ENCODE results near the gene RHOBTB3. TPM values are rescaled to one million over a fixed set of nuclear protein-coding genes. Genes with fewer than 3 reads are reported as not detected.

Gene RHOBTB3
- total and polyA plus RNA-seq, 2 donors, result 18.1 to 33.4 TPM

DNA sequence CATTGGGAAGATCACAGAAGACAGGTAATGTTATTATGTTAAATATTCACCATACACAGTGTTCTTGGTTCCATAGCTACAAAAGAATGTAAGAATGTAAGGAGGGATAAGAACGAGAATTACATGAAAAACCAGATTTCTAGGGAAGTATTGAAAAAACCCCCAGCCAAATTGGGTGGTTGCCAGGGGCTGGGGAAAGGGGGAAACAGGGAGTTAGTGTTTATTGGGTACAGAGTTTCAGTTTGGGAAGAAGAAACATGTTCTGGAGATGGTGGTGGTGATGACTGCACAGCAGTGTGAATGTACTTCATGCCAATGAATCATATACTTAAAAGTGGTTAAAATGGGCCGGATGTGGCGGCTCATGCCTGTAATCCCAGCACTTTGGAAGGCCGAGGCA lies 51.0 kb downstream of the RHOBTB3 start:
- DNase-seq (ENCODE audit: low read depth in 6 of 9, low spot score in 9 of 9), result no peak
- H3K36me3 ChIP-seq (ENCODE audit: control insufficient read depth in 2 of 2, insufficient read depth in 2 of 2, low read length in 1 of 2), result peaks cover 0 to 8% of the 10 kb centered on the region in 2 donors
- peaks cover 3 to 16% of the 10 kb centered on the region in 2 donors for H3K4me1 ChIP-seq (ENCODE audit: control insufficient read depth in 2 of 2, insufficient read depth in 2 of 2, low read length in 2 of 2)
- no peak overlapping the region for H3K27ac ChIP-seq (ENCODE audit: low read depth in 1 of 2, low read length in 1 of 2)
- H3K9me3 ChIP-seq (ENCODE audit: control insufficient read depth in 2 of 2, insufficient read depth in 1 of 2, low read length in 1 of 2), result no peaks in the 10 kb centered on the region
- H3K4me3 ChIP-seq (ENCODE audit: low read length in 2 of 2), result no peak overlapping the region
- no peaks in the 10 kb centered on the region for H3K27me3 ChIP-seq (ENCODE audit: control insufficient read depth in 2 of 2, insufficient read depth in 1 of 2, low read length in 1 of 2)
- 97% methylated on average over 4 of the region's 4 CpGs for WGBS

DNA sequence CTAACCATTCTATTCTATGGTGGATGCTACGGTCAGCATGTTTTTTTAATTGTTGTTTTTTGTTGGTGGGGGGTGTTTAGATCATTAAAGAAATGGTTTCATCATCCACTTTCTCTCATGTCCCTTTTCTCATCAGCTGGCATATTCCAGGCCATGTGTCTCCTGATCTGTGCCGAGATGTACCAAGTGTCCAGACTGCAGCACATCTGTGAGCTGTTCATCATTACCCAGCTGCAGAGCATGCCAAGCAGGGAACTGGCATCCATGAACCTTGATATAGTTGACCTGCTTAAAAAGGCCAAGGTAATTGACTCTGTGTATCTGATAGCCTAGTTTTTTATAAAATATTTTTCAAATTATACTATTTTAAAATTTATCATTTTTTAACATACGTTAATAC lies 52.5 kb downstream of the RHOBTB3 start:
- no peak overlapping the region for H3K27ac ChIP-seq (ENCODE audit: low read depth in 1 of 2, low read length in 1 of 2)
- no peak for DNase-seq (ENCODE audit: low read depth in 6 of 9, low spot score in 9 of 9)
- no peak overlapping the region for H3K4me3 ChIP-seq (ENCODE audit: low read length in 2 of 2)
- H3K27me3 ChIP-seq (ENCODE audit: control insufficient read depth in 2 of 2, insufficient read depth in 1 of 2, low read length in 1 of 2), result no peaks in the 10 kb centered on the region
- no peaks in the 10 kb centered on the region for H3K9me3 ChIP-seq (ENCODE audit: control insufficient read depth in 2 of 2, insufficient read depth in 1 of 2, low read length in 1 of 2)
- 98% methylated on average over 3 of the region's 3 CpGs for WGBS
- H3K4me1 ChIP-seq (ENCODE audit: control insufficient read depth in 2 of 2, insufficient read depth in 2 of 2, low read length in 2 of 2), result peaks cover 3 to 15% of the 10 kb centered on the region in 2 donors
- peaks cover 0 to 8% of the 10 kb centered on the region in 2 donors for H3K36me3 ChIP-seq (ENCODE audit: control insufficient read depth in 2 of 2, insufficient read depth in 2 of 2, low read length in 1 of 2)

DNA sequence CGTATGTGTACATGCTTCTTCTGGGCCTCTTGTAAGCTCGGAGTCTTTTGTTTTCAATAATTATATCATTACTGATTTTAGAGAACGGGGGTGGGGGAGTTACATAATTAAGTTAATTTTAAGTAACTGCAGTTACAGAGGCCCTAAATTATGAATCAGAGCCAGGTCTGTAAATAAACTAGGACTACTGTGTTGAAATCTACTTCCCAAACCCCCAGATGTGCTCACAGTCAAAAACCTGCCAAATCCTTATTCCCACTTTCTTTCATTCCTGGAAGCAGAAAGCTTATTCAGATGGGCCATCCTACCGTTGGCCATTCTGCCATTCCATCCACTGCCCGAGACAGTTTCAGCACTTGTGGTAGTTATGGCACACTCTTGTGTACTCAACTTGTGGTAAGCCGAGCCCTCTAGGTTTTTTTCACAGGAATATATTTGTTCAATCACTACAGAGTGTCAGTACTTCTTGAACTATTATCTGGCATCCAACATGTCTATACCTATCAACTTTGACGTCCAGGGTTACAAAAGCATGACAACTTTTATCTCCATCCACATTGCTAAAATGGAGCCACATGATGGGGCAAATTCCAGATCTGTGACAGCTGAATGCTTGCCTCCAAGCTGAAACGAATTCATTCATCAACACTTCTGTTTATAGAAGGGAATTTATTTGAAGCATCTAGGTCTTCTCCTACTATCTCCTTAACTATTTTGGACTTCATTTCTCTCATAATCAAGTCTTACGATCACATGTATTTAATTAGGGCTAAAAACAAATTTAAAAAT lies 53.6 kb downstream of the RHOBTB3 start:
- H3K27me3 ChIP-seq (ENCODE audit: control insufficient read depth in 2 of 2, insufficient read depth in 1 of 2, low read length in 1 of 2), result no peaks in the 10 kb centered on the region
- no peaks in the 10 kb centered on the region for H3K9me3 ChIP-seq (ENCODE audit: control insufficient read depth in 2 of 2, insufficient read depth in 1 of 2, low read length in 1 of 2)
- no peak overlapping the region for H3K4me3 ChIP-seq (ENCODE audit: low read length in 2 of 2)
- no peak for DNase-seq (ENCODE audit: low read depth in 6 of 9, low spot score in 9 of 9)
- peaks cover 0 to 8% of the 10 kb centered on the region in 2 donors for H3K36me3 ChIP-seq (ENCODE audit: control insufficient read depth in 2 of 2, insufficient read depth in 2 of 2, low read length in 1 of 2)
- H3K27ac ChIP-seq (ENCODE audit: low read depth in 1 of 2, low read length in 1 of 2), result no peak overlapping the region
- WGBS, result 97% methylated on average over 9 of the region's 9 CpGs
- peaks cover 0 to 7% of the 10 kb centered on the region in 2 donors for H3K4me1 ChIP-seq (ENCODE audit: control insufficient read depth in 2 of 2, insufficient read depth in 2 of 2, low read length in 2 of 2)

DNA sequence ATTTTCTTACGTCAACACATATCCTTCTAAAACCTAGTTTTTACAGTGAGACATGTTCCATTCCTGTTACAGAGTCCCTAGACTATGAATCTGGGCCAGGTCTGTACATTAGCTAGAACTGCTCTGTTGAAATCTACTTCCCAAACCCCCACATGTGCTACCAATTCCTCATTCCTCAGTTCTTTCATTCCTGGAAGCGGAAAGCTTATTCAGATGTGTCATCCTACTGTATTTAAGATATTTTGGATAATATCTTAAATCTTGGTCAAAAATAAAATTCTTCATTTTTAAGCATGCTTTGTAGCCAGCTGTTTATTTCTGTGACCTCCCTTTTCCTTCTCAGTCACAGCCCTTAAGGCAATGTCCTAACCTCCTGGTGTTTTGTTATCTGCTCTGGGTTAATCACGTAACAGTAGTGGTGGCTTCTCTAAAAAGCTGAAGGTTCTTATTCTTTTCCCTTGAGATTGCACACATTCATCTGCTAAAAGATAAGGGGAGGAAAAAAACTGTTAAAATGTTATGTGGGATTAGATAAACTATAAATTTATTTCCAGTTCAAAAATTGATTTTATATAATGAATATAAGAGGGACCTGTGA lies 55.8 kb downstream of the RHOBTB3 start:
- Histone ChIP-seq H3K27me3 (ENCODE audit: control insufficient read depth in 2 of 2, insufficient read depth in 1 of 2, low read length in 1 of 2) (no peaks in the 10 kb centered on the region), H3K9me3 (ENCODE audit: control insufficient read depth in 2 of 2, insufficient read depth in 1 of 2, low read length in 1 of 2) (no peaks in the 10 kb centered on the region)

DNA sequence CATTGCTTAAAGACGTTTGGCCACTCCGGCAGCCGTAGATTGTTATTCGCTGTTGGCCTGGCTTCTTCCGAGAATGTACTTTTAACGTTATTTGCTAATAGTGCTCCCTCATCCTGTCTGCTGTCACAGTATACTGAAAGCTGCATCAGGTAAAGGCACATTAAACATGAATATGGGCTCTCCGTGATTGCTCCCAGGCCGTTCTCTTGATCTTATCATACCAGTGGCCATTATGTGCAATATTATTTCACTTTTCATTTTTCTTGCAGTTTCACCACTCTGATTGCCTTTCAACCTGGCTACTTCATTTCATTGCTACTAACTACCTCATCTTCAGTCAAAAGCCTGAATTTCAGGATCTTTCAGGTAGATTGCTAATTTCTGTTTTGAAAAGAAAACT lies 57.4 kb downstream of the RHOBTB3 start:
- no peak overlapping the region for H3K4me3 ChIP-seq (ENCODE audit: low read length in 2 of 2)
- peaks cover 0 to 8% of the 10 kb centered on the region in 2 donors for H3K36me3 ChIP-seq (ENCODE audit: control insufficient read depth in 2 of 2, insufficient read depth in 2 of 2, low read length in 1 of 2)
- no peak overlapping the region for H3K27ac ChIP-seq (ENCODE audit: low read depth in 1 of 2, low read length in 1 of 2)
- no peaks in the 10 kb centered on the region for H3K27me3 ChIP-seq (ENCODE audit: control insufficient read depth in 2 of 2, insufficient read depth in 1 of 2, low read length in 1 of 2)
- H3K4me1 ChIP-seq (ENCODE audit: control insufficient read depth in 2 of 2, insufficient read depth in 2 of 2, low read length in 2 of 2), result no peaks in the 10 kb centered on the region
- DNase-seq (ENCODE audit: low read depth in 6 of 9, low spot score in 9 of 9), result no peak
- WGBS, result 98% methylated on average over 8 of the region's 8 CpGs
- H3K9me3 ChIP-seq (ENCODE audit: control insufficient read depth in 2 of 2, insufficient read depth in 1 of 2, low read length in 1 of 2), result no peaks in the 10 kb centered on the region

More for the DNA sequence above, 55.8 kb downstream of the RHOBTB3 start:
- peaks cover 0 to 8% of the 10 kb centered on the region in 2 donors for H3K36me3 ChIP-seq (ENCODE audit: control insufficient read depth in 2 of 2, insufficient read depth in 2 of 2, low read length in 1 of 2)
- H3K4me3 ChIP-seq (ENCODE audit: low read length in 2 of 2), result no peak overlapping the region
- H3K27ac ChIP-seq (ENCODE audit: low read depth in 1 of 2, low read length in 1 of 2), result no peak overlapping the region
- no peaks in the 10 kb centered on the region for H3K4me1 ChIP-seq (ENCODE audit: control insufficient read depth in 2 of 2, insufficient read depth in 2 of 2, low read length in 2 of 2)
- 97% methylated on average over 3 of the region's 3 CpGs for WGBS
- DNase-seq (ENCODE audit: low read depth in 6 of 9, low spot score in 9 of 9), result no peak

DNA sequence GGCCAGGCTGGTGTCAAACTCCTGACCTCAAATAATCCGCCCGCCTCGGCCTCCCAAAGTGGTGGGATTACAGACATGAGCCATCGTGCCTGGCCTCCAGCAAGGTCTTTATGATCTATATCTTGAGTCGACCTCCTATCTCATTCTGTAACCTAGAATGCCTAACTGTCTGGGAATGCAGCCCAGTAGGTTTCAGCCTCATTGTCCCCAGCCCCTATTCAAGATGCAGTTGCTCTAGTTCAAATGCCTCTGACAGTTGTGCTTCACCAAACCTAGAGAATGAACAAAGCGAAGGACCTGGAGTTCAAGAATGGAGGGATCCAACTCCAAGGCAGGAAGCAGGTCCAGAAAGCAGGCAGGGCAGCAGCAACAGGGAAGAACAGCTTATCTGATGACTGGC lies 60.6 kb downstream of the RHOBTB3 start:
- no peaks in the 10 kb centered on the region for H3K27me3 ChIP-seq (ENCODE audit: control insufficient read depth in 2 of 2, insufficient read depth in 1 of 2, low read length in 1 of 2)
- peaks cover 0 to 3% of the 10 kb centered on the region in 2 donors for H3K36me3 ChIP-seq (ENCODE audit: control insufficient read depth in 2 of 2, insufficient read depth in 2 of 2, low read length in 1 of 2)
- no peak overlapping the region for H3K27ac ChIP-seq (ENCODE audit: low read depth in 1 of 2, low read length in 1 of 2)
- no peak for DNase-seq (ENCODE audit: low read depth in 6 of 9, low spot score in 9 of 9)
- no peak overlapping the region for H3K4me3 ChIP-seq (ENCODE audit: low read length in 2 of 2)
- 97% methylated on average over 6 of the region's 6 CpGs for WGBS
- no peaks in the 10 kb centered on the region for H3K4me1 ChIP-seq (ENCODE audit: control insufficient read depth in 2 of 2, insufficient read depth in 2 of 2, low read length in 2 of 2)
- H3K9me3 ChIP-seq (ENCODE audit: control insufficient read depth in 2 of 2, insufficient read depth in 1 of 2, low read length in 1 of 2), result no peaks in the 10 kb centered on the region

DNA sequence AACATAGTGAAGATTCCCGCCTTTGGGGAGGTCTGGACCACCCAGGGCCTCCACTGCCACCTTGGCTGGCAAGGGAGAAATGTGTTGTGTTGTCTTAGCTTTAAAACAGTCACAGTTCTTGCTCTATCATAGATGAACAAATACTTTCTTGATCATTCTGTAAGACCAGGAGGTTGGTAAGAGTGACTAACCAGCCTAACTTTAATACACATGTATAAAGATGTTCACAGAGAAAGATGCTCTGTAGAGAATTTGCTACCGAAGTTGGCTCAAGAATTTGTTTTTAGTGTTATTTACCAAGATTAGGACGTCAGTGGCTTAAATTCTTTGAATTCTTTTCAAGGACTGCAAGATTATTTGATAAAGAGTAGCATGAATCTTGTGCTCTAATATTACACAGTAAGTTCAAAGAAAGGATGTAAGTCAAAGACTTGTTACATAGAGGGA lies 63.0 kb downstream of the RHOBTB3 start:
- WGBS, result 95% methylated on average over 3 of the region's 3 CpGs
- no peak overlapping the region for H3K4me3 ChIP-seq (ENCODE audit: low read length in 2 of 2)
- DNase-seq (ENCODE audit: low read depth in 6 of 9, low spot score in 9 of 9), result no peak
- no peaks in the 10 kb centered on the region for H3K9me3 ChIP-seq (ENCODE audit: control insufficient read depth in 2 of 2, insufficient read depth in 1 of 2, low read length in 1 of 2)
- H3K36me3 ChIP-seq (ENCODE audit: control insufficient read depth in 2 of 2, insufficient read depth in 2 of 2, low read length in 1 of 2), result peaks cover 2 to 3% of the 10 kb centered on the region in 2 donors
- H3K27me3 ChIP-seq (ENCODE audit: control insufficient read depth in 2 of 2, insufficient read depth in 1 of 2, low read length in 1 of 2), result no peaks in the 10 kb centered on the region
- no peak overlapping the region for H3K27ac ChIP-seq (ENCODE audit: low read depth in 1 of 2, low read length in 1 of 2)
- no peaks in the 10 kb centered on the region for H3K4me1 ChIP-seq (ENCODE audit: control insufficient read depth in 2 of 2, insufficient read depth in 2 of 2, low read length in 2 of 2)

DNA sequence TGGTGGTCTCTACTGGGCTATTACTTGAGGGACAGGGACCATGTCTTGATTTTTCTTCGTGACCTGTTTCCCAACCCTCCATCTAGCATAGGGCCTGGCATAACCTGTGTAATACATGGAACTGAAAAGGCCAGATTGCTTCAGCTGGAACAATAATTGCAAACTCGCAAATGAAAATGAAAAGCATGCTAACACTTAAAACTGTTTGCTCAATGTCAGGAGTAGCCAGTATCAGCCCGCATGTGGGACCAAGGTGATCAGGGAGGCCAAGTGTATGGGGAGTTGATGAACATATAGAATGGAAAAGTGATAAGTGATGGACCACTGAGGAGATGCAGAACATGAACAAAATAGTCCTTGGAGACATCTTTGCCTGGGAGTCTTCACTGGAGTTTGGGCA lies 66.2 kb downstream of the RHOBTB3 start:
- 97% methylated on average over 3 of the region's 3 CpGs for WGBS
- no peak for DNase-seq (ENCODE audit: low read depth in 6 of 9, low spot score in 9 of 9)
- Histone ChIP-seq H3K4me3 (ENCODE audit: low read length in 2 of 2) (no peak overlapping the region), H3K36me3 (ENCODE audit: control insufficient read depth in 2 of 2, insufficient read depth in 2 of 2, low read length in 1 of 2) (peaks cover 2 to 3% of the 10 kb centered on the region in 2 donors), H3K27ac (ENCODE audit: low read depth in 1 of 2, low read length in 1 of 2) (no peak overlapping the region), H3K9me3 (ENCODE audit: control insufficient read depth in 2 of 2, insufficient read depth in 1 of 2, low read length in 1 of 2) (no peaks in the 10 kb centered on the region), H3K4me1 (ENCODE audit: control insufficient read depth in 2 of 2, insufficient read depth in 2 of 2, low read length in 2 of 2) (peaks cover 0 to 4% of the 10 kb centered on the region in 2 donors), H3K27me3 (ENCODE audit: control insufficient read depth in 2 of 2, insufficient read depth in 1 of 2, low read length in 1 of 2) (no peaks in the 10 kb centered on the region)

DNA sequence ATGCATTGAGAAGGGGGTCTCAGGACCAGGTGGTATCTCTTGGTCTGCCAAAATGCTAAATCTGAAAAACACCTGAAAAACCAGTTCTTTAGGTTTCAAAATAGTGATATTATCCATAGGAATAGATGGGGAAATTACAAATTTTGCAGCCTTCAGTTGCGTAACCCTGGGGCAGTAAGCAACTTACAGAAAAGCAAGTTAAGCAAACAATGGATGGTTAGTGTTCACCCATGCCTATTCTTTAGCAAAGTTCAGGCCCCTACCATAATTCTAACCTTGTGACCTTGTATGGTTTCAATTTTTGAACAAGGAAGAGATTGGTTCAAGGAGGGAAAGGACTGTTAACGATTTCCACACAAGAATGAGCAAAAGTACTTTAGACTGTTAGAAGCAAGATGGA lies 66.9 kb downstream of the RHOBTB3 start:
- H3K4me3 ChIP-seq (ENCODE audit: low read length in 2 of 2), result no peak overlapping the region
- no peak overlapping the region for H3K27ac ChIP-seq (ENCODE audit: low read depth in 1 of 2, low read length in 1 of 2)
- H3K9me3 ChIP-seq (ENCODE audit: control insufficient read depth in 2 of 2, insufficient read depth in 1 of 2, low read length in 1 of 2), result no peaks in the 10 kb centered on the region
- H3K27me3 ChIP-seq (ENCODE audit: control insufficient read depth in 2 of 2, insufficient read depth in 1 of 2, low read length in 1 of 2), result no peaks in the 10 kb centered on the region
- peaks cover 0 to 4% of the 10 kb centered on the region in 2 donors for H3K4me1 ChIP-seq (ENCODE audit: control insufficient read depth in 2 of 2, insufficient read depth in 2 of 2, low read length in 2 of 2)
- H3K36me3 ChIP-seq (ENCODE audit: control insufficient read depth in 2 of 2, insufficient read depth in 2 of 2, low read length in 1 of 2), result peaks cover 3 to 5% of the 10 kb centered on the region in 2 donors
- DNase-seq (ENCODE audit: low read depth in 6 of 9, low spot score in 9 of 9), result no peak
- over 99% methylated on average over 2 of the region's 2 CpGs for WGBS
